Measurements from ENCODE around the gene RNF26. TPM values are rescaled to one million over a fixed set of nuclear protein-coding genes. Genes with fewer than 3 reads are reported as not detected.

The RNF26 gene
- total RNA-seq, 1 experiment from 2014 or later = 45.6 TPM

GRCh38 chr11:119329320-119329719 is 5.0 kb upstream of the RNF26 start:
- Histone ChIP-seq H3K9me3 (ENCODE audit: control insufficient read depth in 1 of 2, insufficient read depth in 1 of 2, low read depth in 1 of 2, low read length in 2 of 2) (no peaks in the 10 kb centered on the region), H3K36me3 (ENCODE audit: control insufficient read depth in 1 of 2, insufficient read depth in 2 of 2, low read length in 2 of 2) (no peaks in the 10 kb centered on the region), H4K20me1 (ENCODE audit: insufficient read depth) (no peaks in the 10 kb centered on the region), H3K9ac (ENCODE audit: low read length) (no peak overlapping the region), H3K4me3 (replicated peaks in 1 of 2; ENCODE audit: low read depth in 1 of 2, low read length in 2 of 2) (no peak overlapping the region), H3K27ac (ENCODE audit: low read depth, low read length) (no peak overlapping the region), H3K4me1 (ENCODE audit: control insufficient read depth in 1 of 2, insufficient read depth in 2 of 2, low read length in 2 of 2) (peaks cover 5 to 7% of the 10 kb centered on the region in 2 experiments; a peak in 3 of 4 replicates), H3K4me2 (ENCODE audit: low read length) (no peak overlapping the region), H3K79me2 (ENCODE audit: insufficient read depth, low read length) (no peaks in the 10 kb centered on the region), H3K9me2 (ENCODE audit: insufficient read depth) (no peaks in the 10 kb centered on the region), H2AFZ (ENCODE audit: low read depth, low read length, poor library complexity, severe bottlenecking) (no peak overlapping the region), H3K27me3 (ENCODE audit: insufficient read depth, low read length) (no peaks in the 10 kb centered on the region)
- TF ChIP-seq ZNF274 (IDR thresholded peaks at IDR 0.05; ENCODE audit: low read depth, low read length) = no peak
- no peak for TF ChIP-seq POLR2AphosphoS5 (IDR thresholded peaks at IDR 0.05; ENCODE audit: low read depth, low read length)
- no peak for TF ChIP-seq CTCF (IDR thresholded peaks at IDR 0.05 in 2 of 3, conservative IDR thresholded peaks at IDR 0.05 in 1 of 3; ENCODE audit: borderline replicate concordance in 1 of 3, insufficient read depth in 1 of 3, low read depth in 2 of 3, low read length in 2 of 3)
- TF ChIP-seq REST (IDR thresholded peaks at IDR 0.05; ENCODE audit: low read depth) = no peak
- no peak for TF ChIP-seq EZH2phosphoT487 (IDR thresholded peaks at IDR 0.05; ENCODE audit: borderline replicate concordance)
- no peak for TF ChIP-seq SP1 (IDR thresholded peaks at IDR 0.05; ENCODE audit: low read depth)
- TF ChIP-seq MAX (IDR thresholded peaks at IDR 0.05) = no peak
- TF ChIP-seq POLR2A (IDR thresholded peaks at IDR 0.05; ENCODE audit: borderline replicate concordance, extremely low read depth, insufficient read depth, insufficient read length) = no peak
- no peak for TF ChIP-seq SRF (IDR thresholded peaks at IDR 0.05; ENCODE audit: low read depth)
- TF ChIP-seq ELF1 (IDR thresholded peaks at IDR 0.05; ENCODE audit: borderline replicate concordance, low read depth) = no peak
- no peak for TF ChIP-seq ZBTB33 (IDR thresholded peaks at IDR 0.05; ENCODE audit: extremely low read depth, insufficient replicate concordance, low read length)
- no peak for TF ChIP-seq TCF7L2 (IDR thresholded peaks at IDR 0.05; ENCODE audit: borderline replicate concordance, extremely low read depth, insufficient read depth, insufficient read length)
- no peak for TF ChIP-seq CEBPB (IDR thresholded peaks at IDR 0.05; ENCODE audit: low read depth)
- no peak for TF ChIP-seq SIN3A (IDR thresholded peaks at IDR 0.05; ENCODE audit: low read depth)
- no peak for TF ChIP-seq YY1 (IDR thresholded peaks at IDR 0.05; ENCODE audit: extremely low read depth, insufficient replicate concordance, low read depth, low read length)
- no peak for TF ChIP-seq ZFX (IDR thresholded peaks at IDR 0.05)
- ChIA-PET RAD21 (ENCODE audit: low non-redundant PET in 1 of 2, low total read pairs in 2 of 2, uncharacterized antibody in 2 of 2, unreplicated experiment in 2 of 2) (no interaction called here), POLR2A (no interaction called here), CTCF (interaction anchor here (0.7 kb wide), 1 partner anchor 230 kb away, joined by 5 read pairs; no protein-coding TSS in a partner anchor)
- BruUV-seq (replicated peaks) = no TSS peak
- no peak for DNase-seq (ENCODE audit: low read depth, low spot score)
- intact Hi-C loops (cut with micrococcal nuclease) = no loop called here
- no peak for ATAC-seq

Measured in HCT116 (cell line).